GM23248 (cell line): ENCODE results near the gene COL6A5.

Experiments used
- EZH2 ChIP-seq: fragments of 200-600 bp; sonication (generic); IDR thresholded peaks from 2 replicates; pipeline ENCODE4 v1.6.1; 2018; ENCODE audit warnings: antibody characterized with exemption, mild to moderate bottlenecking; ENCODE audit not compliant: insufficient read depth, poor library complexity, severe bottlenecking
- EZH2phosphoT487 ChIP-seq: fragments of 200-600 bp; sonication (generic); IDR thresholded peaks from 2 replicates; pipeline ENCODE4 v1.6.1; 2018; ENCODE audit warnings: antibody characterized with exemption, moderate library complexity, mild to moderate bottlenecking, low read depth; ENCODE audit not compliant: insufficient read depth

DNA sequence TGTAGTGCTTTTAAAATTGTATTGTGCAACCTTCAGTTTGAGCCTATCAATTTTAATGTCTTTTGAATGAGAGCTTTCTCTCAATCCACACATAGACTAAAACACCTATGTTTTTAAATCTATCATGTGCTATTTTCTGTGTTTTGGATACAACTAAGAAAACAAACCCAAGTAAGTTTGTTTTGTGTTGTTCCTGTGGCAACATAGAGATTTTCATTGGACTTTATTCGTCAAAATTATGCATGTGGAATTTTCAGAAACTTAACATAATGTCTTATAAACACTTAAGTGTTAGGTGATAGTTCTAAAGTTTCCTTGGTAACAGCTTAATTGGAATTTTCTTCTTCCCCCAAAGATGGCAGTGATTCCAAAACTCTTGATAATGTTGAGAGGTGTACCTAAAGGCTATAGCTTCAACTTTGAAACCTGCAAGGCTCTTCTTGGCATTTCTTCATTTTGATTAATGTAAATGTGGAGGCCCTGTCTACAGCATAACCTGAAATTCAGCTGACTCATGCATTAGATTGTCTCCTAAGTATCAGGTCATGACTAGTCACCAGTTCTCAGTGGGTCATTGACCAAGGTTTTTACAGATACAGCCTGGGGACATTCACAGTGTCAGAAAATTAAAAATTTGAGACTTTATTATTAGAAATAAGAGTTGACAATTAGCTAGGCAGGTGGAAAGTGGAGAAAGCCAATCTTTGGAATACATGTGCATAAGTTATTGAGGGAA lies 44.4 kb downstream of the COL6A5 start:
- no peak for TF ChIP-seq EZH2
- no peak for TF ChIP-seq EZH2phosphoT487
